GM23338 (cell line): ENCODE data around the gene BBLN.
"Not testable (repeated sequence)": the region's sequence is repeated elsewhere in the genome, so short reads cannot be mapped to it uniquely, and the experiment has no call there.

ENCODE experiments used
- EZH2 ChIP-seq: fragments of 200-600 bp; sonication (generic); IDR thresholded peaks from one replicate; pipeline ENCODE4 v1.8.0; 2017; ENCODE audit warnings: antibody characterized with exemption, mild to moderate bottlenecking, low read depth; ENCODE audit not compliant: unreplicated experiment
- POLR2AphosphoS5 ChIP-seq: IDR thresholded peaks from 2 replicates; pipeline ENCODE4 v1.6.1; 2016; ENCODE audit warnings: antibody characterized with exemption, low read depth
- TF ChIP-seq, protein P1 (sequence below), 2 experiments: fragments of 200-600 bp in 1 of 2; sonication (generic) in 1 of 2; conservative IDR thresholded peaks; 2 replicates each; pipeline versions ENCODE4 v1.5.1 to v1.6.1; 2016 to 2017; ENCODE audit warnings: antibody characterized with exemption in 2 of 2, low read depth in 2 of 2, mild to moderate bottlenecking in 2 of 2, moderate library complexity in 1 of 2

DNA sequence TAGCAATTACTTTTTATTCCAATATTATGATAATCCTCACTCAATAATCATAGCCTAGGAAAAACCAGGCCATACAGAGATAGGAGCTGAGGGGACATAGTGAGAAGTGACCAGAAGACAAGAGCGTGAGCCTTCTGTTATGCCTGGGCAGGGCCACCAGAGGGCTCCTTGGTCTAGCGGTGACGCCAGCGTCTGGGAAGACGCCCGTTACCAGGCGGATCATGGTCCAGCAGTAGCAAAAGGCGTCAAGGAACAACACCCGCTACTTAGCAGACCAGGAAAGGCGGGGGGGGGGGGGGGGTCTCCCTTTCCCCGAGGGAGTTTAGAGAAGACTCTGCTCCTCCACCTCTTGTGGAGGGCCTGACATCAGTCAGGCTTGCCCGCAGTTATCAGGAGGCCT, 21.4 kb downstream of the BBLN start:
- TF ChIP-seq, protein P1, sequence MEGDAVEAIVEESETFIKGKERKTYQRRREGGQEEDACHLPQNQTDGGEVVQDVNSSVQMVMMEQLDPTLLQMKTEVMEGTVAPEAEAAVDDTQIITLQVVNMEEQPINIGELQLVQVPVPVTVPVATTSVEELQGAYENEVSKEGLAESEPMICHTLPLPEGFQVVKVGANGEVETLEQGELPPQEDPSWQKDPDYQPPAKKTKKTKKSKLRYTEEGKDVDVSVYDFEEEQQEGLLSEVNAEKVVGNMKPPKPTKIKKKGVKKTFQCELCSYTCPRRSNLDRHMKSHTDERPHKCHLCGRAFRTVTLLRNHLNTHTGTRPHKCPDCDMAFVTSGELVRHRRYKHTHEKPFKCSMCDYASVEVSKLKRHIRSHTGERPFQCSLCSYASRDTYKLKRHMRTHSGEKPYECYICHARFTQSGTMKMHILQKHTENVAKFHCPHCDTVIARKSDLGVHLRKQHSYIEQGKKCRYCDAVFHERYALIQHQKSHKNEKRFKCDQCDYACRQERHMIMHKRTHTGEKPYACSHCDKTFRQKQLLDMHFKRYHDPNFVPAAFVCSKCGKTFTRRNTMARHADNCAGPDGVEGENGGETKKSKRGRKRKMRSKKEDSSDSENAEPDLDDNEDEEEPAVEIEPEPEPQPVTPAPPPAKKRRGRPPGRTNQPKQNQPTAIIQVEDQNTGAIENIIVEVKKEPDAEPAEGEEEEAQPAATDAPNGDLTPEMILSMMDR (conservative IDR thresholded peaks at IDR 0.05; ENCODE audit: low read depth in 2 of 2), result peak; percentile 66 to 68
- not testable (repeated sequence) for TF ChIP-seq EZH2, POLR2AphosphoS5
